Heart left ventricle (tissue), 16 donors: ENCODE measurements around the gene ZFAND6. TPM values are rescaled to one million over a fixed set of nuclear protein-coding genes. Genes with fewer than 3 reads are reported as not detected.

Experiments
- ATAC-seq, 4 donors: fragments of 200-7000 bp; cut with Tn5 transposase; one replicate each; pipeline ENCODE4 v1.9.1; 2020 to 2022; ENCODE audit warnings: moderate library complexity in 4 of 4, mild to moderate bottlenecking in 3 of 4, moderate number of reproducible peaks in 1 of 4
- DNase-seq, 5 donors: peaks; one replicate each; pipeline ENCODE4 v3.0.0-alpha.2; 2020
- H3K27ac ChIP-seq, 12 donors: fragments of 200-600 bp; sonication (generic) in 4 of 12; one replicate each; pipeline versions ENCODE4 v1.5.0 to v1.8.0; 2016 to 2022; ENCODE audit warnings: mild to moderate bottlenecking in 2 of 12
- H3K27me3 ChIP-seq, 9 donors: fragments of 200-600 bp; sonication (generic) in 2 of 9; one replicate each; pipeline versions ENCODE4 v1.5.1 to v1.8.0; 2016 to 2022; ENCODE audit warnings: mild to moderate bottlenecking in 3 of 9
- H3K36me3 ChIP-seq, 9 donors: fragments of 200-600 bp; sonication (generic) in 2 of 9; one replicate each; pipeline versions ENCODE4 v1.5.0 to v1.8.0; 2018 to 2022; ENCODE audit warnings: mild to moderate bottlenecking in 2 of 9
- H3K4me1 ChIP-seq, 12 donors: fragments of 200-600 bp; sonication (generic) in 4 of 12; one replicate each; pipeline versions ENCODE4 v1.5.0 to v1.8.0; 2016 to 2022; ENCODE audit warnings: mild to moderate bottlenecking in 3 of 12
- H3K4me3 ChIP-seq, 12 donors: fragments of 200-600 bp; sonication (generic) in 4 of 12; one replicate each; pipeline versions ENCODE4 v1.5.0 to v1.8.0; 2017 to 2022; ENCODE audit warnings: mild to moderate bottlenecking in 9 of 12, moderate library complexity in 4 of 12
- H3K9me3 ChIP-seq, 12 donors: fragments of 200-600 bp; sonication (generic) in 4 of 12; one replicate each; pipeline versions ENCODE4 v1.5.0 to v1.8.0; 2016 to 2022; ENCODE audit warnings: mild to moderate bottlenecking in 1 of 12
- CTCF ChIP-seq, 12 donors: fragments of 200-600 bp; sonication (generic) in 4 of 12; IDR thresholded peaks; one replicate each; pipeline versions ENCODE4 v1.5.0 to v1.8.0; 2018 to 2022; ENCODE audit warnings: antibody characterized with exemption in 12 of 12, mild to moderate bottlenecking in 5 of 12
- POLR2A ChIP-seq, 2 donors: fragments of 450-650 bp; IDR thresholded peaks; one replicate each; pipeline ENCODE4 v1.6.1; 2017; ENCODE audit warnings: antibody characterized with exemption in 2 of 2, mild to moderate bottlenecking in 2 of 2, moderate library complexity in 2 of 2
- whole genome bisulfite sequencing, 4 donors: extraction: QIAGEN DNeasy Blood & Tissue Kit in 2 of 4; methylation state at CpG; one replicate each; pipeline versions ENCODE4 v1.1.5 to v1.1.7; 2013 to 2018; 5-methylcytosine and 5-hydroxymethylcytosine counted together
- intact Hi-C, 10 donors: fragments of 100-400 bp; cut with DNase I; formaldehyde crosslinking; loops; one replicate each; pipeline versions ENCODE4 v1.11.1 to v1.14.2; 2022
- polyA plus RNA-seq, 2 donors: library from polyadenylated mRNA; stranded (reverse); fragments of 200-250 nt; gene quantifications; one replicate each; pipeline ENCODE4 v1.2.3, GENCODE V29; 2013
- total RNA-seq, 9 donors: library from RNA; depleted of rRNA in 2 of 9; stranded (reverse); fragments of >200 nt in 2 of 9; fragmentation: NEBNext Ultra II Directional in 3 of 9; extraction: Animal tissue kit (Norgen Biotek cat#: 25700) in 3 of 9; gene quantifications; one replicate each; pipeline versions ENCODE4 v1.1.0 to v1.2.4, GENCODE V29; 2016 to 2023
- donor health status: ischemic (EF 13 %, LVEDD 7.1; RV severe dilation, severe dysfunction).
- donor health status: healthy with polysubstance abuse.
- donor health status: DM: no; HTN: yes; CAD: no.
- donor health status: DM: no; HTN: no; CAD: no.
- donor health status: ischemic (EF 25% LVEDD 6.9; RV normal size, moderate dysfunction).
- donor health status: ischemic (EF 25% LVEDD 5.7; RV mildly dilated, moderate dysfunction).
- donor health status: healthy.
- donor health status: DM: yes; HTN: yes; CAD: no.
- donor health status: ischemic (EF 35%, LVEDD 5.7; RV mildly dilated, moderate dysfunction).
- donor health status: nonischemic (EF 11% LVEDD 7.7; RV severe dilation, severe dysfunction).
- donor health status: DM: yes; HTN: yes; CAD: no.
- donor health status: PGD.
- donor health status: ischemic (EF 29% LVEDD 5.4; RV normal size, mild dysfunction).
- donor health status: nonischemic (EF 23%, LVEDD 6.1; RV moderate dilation, normal function).

The ZFAND6 gene
- total and polyA plus RNA-seq, 11 donors, result 43.4 to 105 (median 79.9) TPM

GRCh38 chr15:80052597-80053304 is 6.7 kb upstream of the ZFAND6 start:
- peaks cover 0 to 4% (median 0%) of the 10 kb centered on the region in 9 donors for H3K27me3 ChIP-seq

GRCh38 chr15:80055933-80056332 is 3.5 kb upstream of the ZFAND6 start:
- peaks cover 0 to 16% (median 9%) of the 10 kb centered on the region in 12 donors for H3K4me1 ChIP-seq
- no peaks in the 10 kb centered on the region for H3K9me3 ChIP-seq
- WGBS, 4 donors, result 88 to 95% (median 92%) methylated on average over 2 of the region's 2 CpGs
- no peak for DNase-seq
- no peak for ATAC-seq
- TF ChIP-seq CTCF (IDR thresholded peaks at IDR 0.05) (no peak), POLR2A (IDR thresholded peaks at IDR 0.05) (no peak)
- H3K27ac ChIP-seq, result no peak overlapping the region
- intact Hi-C loops, result loop anchor here in 4 of 10 donors (5.0 to 10.0 kb wide), 4 partner anchors 96 to 161 kb away; partner anchors contain the start of genes FAH (in 1 of the 4) and MTHFS (in 1 of the 4)
- H3K4me3 ChIP-seq, result no peak overlapping the region
- H3K27me3 ChIP-seq, result peaks cover 0 to 4% (median 0%) of the 10 kb centered on the region in 9 donors
- no peaks in the 10 kb centered on the region for H3K36me3 ChIP-seq

More at GRCh38 chr15:80052597-80053304, 6.7 kb upstream of the ZFAND6 start:
- no peak for ATAC-seq
- Histone ChIP-seq H3K4me3 (no peak overlapping the region), H3K27ac (no peak overlapping the region), H3K36me3 (no peaks in the 10 kb centered on the region), H3K9me3 (no peaks in the 10 kb centered on the region), H3K4me1 (no peaks in the 10 kb centered on the region)
- 69 to 73% (median 71%) methylated on average over 6 of the region's 6 CpGs for WGBS, 4 donors
- intact Hi-C loops, result loop anchor here in 1 of 10 donors (10.0 kb wide), 1 partner anchor 158 kb away; the partner anchor contains the start of gene MTHFS
- no peak for TF ChIP-seq POLR2A (IDR thresholded peaks at IDR 0.05)
- no peak for TF ChIP-seq CTCF (IDR thresholded peaks at IDR 0.05)
- DNase-seq, result no peak

GRCh38 chr15:80058044-80058443 is 1.4 kb upstream of the ZFAND6 start:
- DNase-seq (no peak), ATAC-seq (no peak)
- Histone ChIP-seq H3K9me3 (no peaks in the 10 kb centered on the region), H3K4me3 (no peak overlapping the region), H3K27ac (no peak overlapping the region), H3K27me3 (peaks cover 0 to 4% (median 0%) of the 10 kb centered on the region in 9 donors), H3K36me3 (no peaks in the 10 kb centered on the region), H3K4me1 (peaks cover 0 to 37% (median 22%) of the 10 kb centered on the region in 12 donors)
- 55 to 66% (median 60%) methylated on average over 6 of the region's 6 CpGs for WGBS, 4 donors
- intact Hi-C loops, result loop anchor here in 6 of 10 donors (2.0 to 10.0 kb wide), 5 partner anchors 94 to 163 kb away; partner anchors contain the start of genes FAH (in 3 of the 6) and MTHFS (in 1 of the 6)
- TF ChIP-seq CTCF (IDR thresholded peaks at IDR 0.05) (no peak), POLR2A (IDR thresholded peaks at IDR 0.05) (no peak)

GRCh38 chr15:80059786-80060355 is 395 bp downstream of the ZFAND6 start:
- Histone ChIP-seq H3K9me3 (no peaks in the 10 kb centered on the region), H3K4me3 (peak overlapping the region; percentile 66 to 95 (median 92)), H3K36me3 (no peaks in the 10 kb centered on the region), H3K27me3 (peaks cover 0 to 4% (median 0%) of the 10 kb centered on the region in 9 donors), H3K4me1 (peaks cover 0 to 39% (median 22%) of the 10 kb centered on the region in 12 donors), H3K27ac (peak overlapping the region; percentile 88 to 96 (median 93))
- intact Hi-C loops, result loop anchor here in 8 of 10 donors (2.0 to 10.0 kb wide), 6 partner anchors 92 to 165 kb away; partner anchors contain the start of genes FAH (in 7 of the 8) and MTHFS (in 1 of the 8)
- ATAC-seq, result peak; percentile 53 to 93 (median 75)
- peak in 4 of 5 donors; percentile 80 to 89 (median 82) for DNase-seq
- TF ChIP-seq CTCF (IDR thresholded peaks at IDR 0.05) (no peak), POLR2A (IDR thresholded peaks at IDR 0.05) (no peak)
- WGBS, 4 donors, result 0 to 1% (median 1%) methylated on average over 30 to 72 of the region's 72 CpGs
